ENCODE data around the gene CCL20. TPM values are rescaled to one million over a fixed set of nuclear protein-coding genes. Genes with fewer than 3 reads are reported as not detected.
A peak's percentile ranks its signal among the peaks of the same experiment; 100 is the strongest.

The CCL20 gene
- total and polyA plus RNA-seq, 12 donors, result 0.20 TPM; not detected in 11

DNA sequence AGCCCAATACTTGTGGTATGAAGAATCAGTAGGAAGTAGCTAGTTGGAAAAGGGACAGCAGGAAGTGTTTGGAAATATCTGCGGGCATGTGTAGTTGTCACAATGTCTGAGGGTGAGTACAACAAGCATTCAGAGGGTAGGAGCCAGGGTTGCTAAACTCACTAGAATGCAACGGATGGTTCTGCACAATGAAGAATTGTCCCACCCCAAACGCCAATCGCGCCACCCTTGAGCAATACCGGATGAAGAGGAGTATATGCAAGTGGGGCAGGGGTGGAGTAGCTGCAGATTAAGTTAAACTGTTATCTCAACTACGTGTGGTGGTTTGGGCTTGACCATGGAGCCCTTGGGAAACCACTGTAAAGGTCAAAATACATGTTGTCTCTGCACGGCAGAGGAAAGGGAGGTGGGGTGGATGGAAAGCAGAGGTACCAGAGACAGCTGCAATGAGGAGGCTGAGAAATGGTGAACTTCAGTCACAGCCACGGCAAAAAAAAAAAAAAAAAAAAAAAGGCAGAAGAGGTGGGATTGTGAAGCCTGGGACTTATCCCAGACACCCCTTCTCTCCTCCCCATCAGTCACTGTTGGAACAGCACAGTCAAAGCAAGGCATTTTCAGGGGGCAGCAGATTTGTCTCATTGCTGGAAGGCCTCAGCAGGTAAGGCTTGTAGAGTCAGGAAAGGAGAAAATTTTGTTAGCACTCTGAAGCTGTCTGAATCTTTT is 5.2 kb downstream of the CCL20 start:
- H3K4me3 ChIP-seq, result no peak overlapping the region
- WGBS, 2 donors, result 48 to 57% methylated on average over 9 of the region's 9 CpGs
- peak in 1 of 2 donors; percentile 26 for DNase-seq
- intact Hi-C loops (cut with DNase I), result no loop called here
- peak in 6 of 8 donors; percentile 24 to 94 (median 72) for ATAC-seq
- TF ChIP-seq CTCF (IDR thresholded peaks at IDR 0.05), result no peak
- peaks cover 0 to 24% (median 14%) of the 10 kb centered on the region in 7 donors for H3K27me3 ChIP-seq
- peak overlapping the region in 2 of 10 donors; percentile 54 to 68 for H3K27ac ChIP-seq
- no peaks in the 10 kb centered on the region for H3K36me3 ChIP-seq
- no peaks in the 10 kb centered on the region for H3K9me3 ChIP-seq
- peaks cover 0 to 40% (median 4%) of the 10 kb centered on the region in 9 donors for H3K4me1 ChIP-seq

DNA sequence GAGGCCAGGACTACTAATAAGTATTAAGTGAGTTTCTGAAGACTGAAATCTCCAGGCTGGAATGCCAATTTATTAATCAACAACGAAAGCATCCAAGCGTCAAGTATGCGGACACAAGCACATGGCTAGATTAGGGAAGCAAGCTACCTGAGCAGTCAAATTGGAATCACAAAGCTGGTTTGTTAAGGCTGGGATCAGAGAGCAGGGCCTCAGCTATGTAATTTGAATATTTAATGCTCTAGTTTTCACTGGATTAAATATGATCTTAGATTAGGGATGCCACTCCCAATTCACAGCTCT is 5.7 kb downstream of the CCL20 start:
- H3K4me3 ChIP-seq, result no peak overlapping the region
- intact Hi-C loops (cut with DNase I), result no loop called here

DNA sequence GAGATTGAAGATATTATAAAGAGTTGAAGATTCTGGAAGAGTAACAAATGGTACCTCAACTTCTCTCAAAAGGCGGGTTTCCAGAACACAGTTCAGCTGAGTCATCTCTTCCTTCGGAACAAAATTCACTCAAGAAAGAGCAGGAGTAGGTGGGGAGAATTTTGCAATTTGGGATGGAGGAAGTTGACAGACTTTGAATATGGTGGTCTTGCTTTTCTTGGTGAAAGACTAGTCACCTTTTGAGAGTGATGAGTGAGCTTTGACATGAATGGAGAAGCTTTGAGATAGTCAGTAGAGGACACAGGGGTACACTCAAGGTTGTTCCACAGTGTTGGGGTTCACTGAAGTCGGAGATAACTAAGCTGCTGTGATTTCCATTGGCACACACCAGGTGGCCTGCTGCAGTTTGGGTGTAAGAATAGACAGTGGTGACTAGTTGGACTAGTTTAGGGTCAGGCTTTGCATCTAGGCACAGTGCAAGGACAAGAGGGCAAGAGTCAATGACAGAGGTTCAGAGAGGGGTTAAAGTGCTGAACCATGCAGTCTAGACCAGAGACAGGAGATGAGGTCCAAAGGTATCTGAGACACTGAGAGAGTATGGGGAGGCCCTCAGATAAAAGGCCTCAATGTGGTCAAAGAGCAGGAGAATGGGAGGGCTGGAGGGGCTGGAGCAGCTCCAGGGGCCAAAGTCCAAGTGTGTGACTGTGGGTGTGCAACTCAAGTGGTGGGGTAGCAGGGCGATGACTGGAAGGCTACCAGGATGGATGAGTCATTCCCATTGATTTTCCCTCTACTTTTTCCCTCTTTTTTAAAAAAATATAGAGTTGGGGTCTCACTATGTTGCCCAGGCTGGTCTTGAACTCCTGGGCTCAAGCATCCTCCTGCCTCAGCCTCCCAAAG is 7.7 kb downstream of the CCL20 start:
- ATAC-seq (no peak), DNase-seq (no peak)
- Histone ChIP-seq H3K4me1 (peaks cover 0 to 30% (median 4%) of the 10 kb centered on the region in 9 donors), H3K9me3 (no peaks in the 10 kb centered on the region), H3K27ac (no peak overlapping the region), H3K4me3 (no peak overlapping the region), H3K27me3 (peaks cover 0 to 12% (median 4%) of the 10 kb centered on the region in 7 donors), H3K36me3 (no peaks in the 10 kb centered on the region)
- WGBS, 2 donors, result 75 to 84% methylated on average over 4 of the region's 4 CpGs
- TF ChIP-seq CTCF (IDR thresholded peaks at IDR 0.05), result no peak
- intact Hi-C loops (cut with DNase I), result no loop called here

More for the DNA sequence above, 5.7 kb downstream of the CCL20 start:
- WGBS, 2 donors, result 89 to 90% methylated on average over 3 of the region's 3 CpGs
- Histone ChIP-seq H3K36me3 (no peaks in the 10 kb centered on the region), H3K4me1 (peaks cover 0 to 40% (median 4%) of the 10 kb centered on the region in 9 donors), H3K27me3 (peaks cover 0 to 25% (median 9%) of the 10 kb centered on the region in 7 donors), H3K27ac (peak overlapping the region in 2 of 10 donors; percentile 54 to 68), H3K9me3 (no peaks in the 10 kb centered on the region)
- DNase-seq (no peak), ATAC-seq (no peak)
- TF ChIP-seq CTCF (IDR thresholded peaks at IDR 0.05), result no peak

GRCh38 chr2:227822416-227823003 is 8.9 kb downstream of the CCL20 start:
- 82 to 88% methylated on average over 2 of the region's 2 CpGs for WGBS, 2 donors
- H3K27ac ChIP-seq, result no peak overlapping the region
- no peak for TF ChIP-seq CTCF (IDR thresholded peaks at IDR 0.05)

More at GRCh38 chr2:227822416-227823003, 8.9 kb downstream of the CCL20 start:
- Histone ChIP-seq H3K27me3 (peaks cover 0 to 4% (median 0%) of the 10 kb centered on the region in 7 donors), H3K4me1 (peaks cover 0 to 18% (median 4%) of the 10 kb centered on the region in 9 donors), H3K36me3 (no peaks in the 10 kb centered on the region), H3K9me3 (no peaks in the 10 kb centered on the region), H3K4me3 (no peak overlapping the region)
- ATAC-seq (no peak), DNase-seq (no peak)
- intact Hi-C loops (cut with DNase I), result no loop called here

Measured in heart right ventricle (tissue), 16 donors.